ENCODE measurements around the gene UBR3.
"Not testable (repeated sequence)": the region's sequence is repeated elsewhere in the genome, so short reads cannot be mapped to it uniquely, and the experiment has no call there.

UBR3 gene

DNA sequence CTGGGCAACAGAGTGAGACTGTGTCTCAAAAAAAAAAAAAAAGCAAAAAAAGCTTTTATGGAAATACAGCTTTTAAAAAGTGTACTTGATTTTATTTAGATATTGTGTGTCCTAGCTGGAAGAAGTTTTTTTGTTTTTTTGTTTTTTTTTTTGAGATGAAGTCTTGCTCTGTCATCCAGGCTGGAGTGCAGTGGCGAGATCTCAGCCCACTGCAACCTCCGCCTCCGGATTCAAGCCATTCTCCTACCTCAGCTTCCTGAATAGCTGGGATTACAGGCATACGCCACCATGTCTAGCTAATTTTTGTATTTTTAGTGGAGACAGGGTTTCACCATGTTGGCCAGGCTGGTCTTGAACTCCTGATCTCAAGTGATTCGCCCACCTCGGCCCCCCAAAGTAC is 39.0 kb downstream of the UBR3 start:
- not testable (repeated sequence) for DNase-seq (ENCODE audit: low read depth in 2 of 2)

- DNase-seq (ENCODE audit: low read depth in 2 of 2), result no peak
These were observed 40.3 kb downstream of the UBR3 start for GRCh38 chr2:169867579-169867978.

GRCh38 chr2:169868951-169869350 is 41.7 kb downstream of the UBR3 start:
- no peak for DNase-seq (ENCODE audit: low read depth in 2 of 2)

GRCh38 chr2:169871369-169871768 is 44.1 kb downstream of the UBR3 start:
- DNase-seq (ENCODE audit: low read depth in 2 of 2), result not testable (repeated sequence)

GRCh38 chr2:169871994-169872393 is 44.7 kb downstream of the UBR3 start:
- DNase-seq (ENCODE audit: low read depth in 2 of 2), result no peak

GRCh38 chr2:169877398-169877797 is 50.1 kb downstream of the UBR3 start:
- DNase-seq (ENCODE audit: low read depth in 2 of 2), result no peak

GRCh38 chr2:169887120-169887519 is 59.9 kb downstream of the UBR3 start:
- DNase-seq (ENCODE audit: low read depth in 2 of 2), result no peak

GRCh38 chr2:169891593-169892298 is 64.5 kb downstream of the UBR3 start:
- no peak for DNase-seq (ENCODE audit: low read depth in 2 of 2)

DNA sequence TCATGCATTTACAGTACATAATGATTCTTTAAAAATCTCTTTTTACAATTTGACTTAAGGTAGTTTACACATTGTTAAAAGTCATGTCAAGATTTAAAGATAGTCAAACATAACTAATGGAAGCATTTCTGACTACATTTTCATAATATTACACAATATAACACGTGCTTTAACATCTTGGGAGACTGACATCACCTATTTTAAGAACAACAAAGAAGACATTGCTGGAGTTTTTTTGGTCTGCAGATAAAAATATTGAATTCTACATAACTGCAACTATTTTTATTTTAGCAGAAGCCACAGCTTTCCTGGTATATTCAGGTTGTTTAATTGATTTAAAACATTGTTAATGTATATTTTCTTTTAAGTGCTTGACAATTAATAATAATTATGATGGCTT is 65.7 kb downstream of the UBR3 start:
- DNase-seq (ENCODE audit: low read depth in 2 of 2), result no peak

DNA sequence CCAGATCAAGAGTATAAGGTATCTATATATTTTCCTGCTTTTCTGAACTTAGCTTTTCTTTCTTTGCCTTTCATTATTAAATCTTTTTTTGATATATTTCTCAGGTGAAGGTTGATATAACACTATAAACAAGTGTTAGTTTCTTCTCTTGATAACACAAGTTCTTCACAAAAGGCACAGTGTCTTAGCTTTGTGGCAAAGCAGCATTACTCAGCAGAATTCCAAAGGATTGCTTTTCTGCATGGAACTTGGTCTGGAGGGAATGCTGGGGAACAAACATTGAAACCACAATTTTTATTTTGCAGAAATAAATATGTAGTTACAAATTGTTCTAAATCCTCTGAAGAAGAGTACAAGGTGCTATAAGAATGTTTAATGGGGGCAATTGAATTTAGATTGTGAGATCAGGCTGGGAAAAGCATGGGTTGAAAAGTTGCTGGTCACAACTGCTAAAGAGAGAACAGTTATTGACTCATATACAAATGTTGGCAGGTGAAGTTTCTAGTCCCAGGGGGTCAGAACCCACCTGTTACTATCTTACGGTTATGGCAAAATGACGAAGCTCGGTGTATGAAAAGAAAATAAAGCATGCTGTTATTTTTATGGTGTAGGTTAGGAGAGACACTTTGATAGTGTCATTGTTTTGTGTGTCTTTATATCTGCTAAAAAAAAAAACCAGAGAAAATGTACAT is 68.2 kb downstream of the UBR3 start:
- no peak for DNase-seq (ENCODE audit: low read depth in 2 of 2)

GRCh38 chr2:169897834-169898233 is 70.6 kb downstream of the UBR3 start:
- no peak for DNase-seq (ENCODE audit: low read depth in 2 of 2)

DNA sequence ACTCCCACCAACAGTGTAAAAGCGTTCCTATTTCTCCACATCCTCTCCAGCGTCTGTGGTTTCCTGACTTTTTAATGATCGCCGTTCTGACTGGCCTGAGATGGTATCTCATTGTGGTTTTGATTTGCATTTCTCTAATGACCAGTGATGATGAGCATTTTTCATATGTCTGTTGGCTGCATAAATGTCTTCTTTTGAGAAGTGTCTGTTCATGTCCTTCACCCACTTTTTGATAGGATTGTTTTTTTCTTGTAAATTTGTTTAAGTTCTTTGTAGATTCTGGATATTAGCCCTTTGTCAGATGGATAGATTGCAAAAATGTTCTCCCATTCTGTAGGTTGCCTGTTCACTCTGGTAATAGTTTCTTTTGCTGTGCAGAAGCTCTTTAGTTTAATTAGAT is 72.8 kb downstream of the UBR3 start:
- DNase-seq (ENCODE audit: low read depth in 2 of 2), result not testable (repeated sequence)

GRCh38 chr2:169900686-169901085 is 73.4 kb downstream of the UBR3 start:
- DNase-seq (ENCODE audit: low read depth in 2 of 2), result no peak

- DNase-seq (ENCODE audit: low read depth in 2 of 2), result no peak
These were observed 79.5 kb downstream of the UBR3 start for GRCh38 chr2:169906731-169907130.

DNA sequence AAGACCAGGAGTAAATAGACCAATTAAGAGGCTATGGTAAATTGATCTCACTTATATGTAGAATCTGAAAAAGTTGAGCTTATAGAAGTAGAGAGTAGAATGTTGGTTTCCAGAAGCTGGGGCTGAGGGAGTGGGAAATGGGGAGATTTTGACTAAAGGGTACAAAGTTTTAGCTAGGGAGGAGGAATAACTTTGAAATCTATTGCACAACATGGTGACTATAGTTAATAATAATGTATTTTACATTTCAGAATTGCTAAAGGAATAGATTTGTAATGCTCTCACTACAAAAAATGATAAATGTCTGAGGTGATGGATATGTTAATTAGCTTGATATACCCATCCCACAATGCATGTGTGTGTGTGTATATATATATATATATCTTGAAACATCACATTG is 82.1 kb downstream of the UBR3 start:
- no peak for DNase-seq (ENCODE audit: low read depth in 2 of 2)

GRCh38 chr2:169910109-169910799 is 83.0 kb downstream of the UBR3 start:
- no peak for DNase-seq (ENCODE audit: low read depth in 2 of 2)

GRCh38 chr2:169911119-169911518 is 83.9 kb downstream of the UBR3 start:
- DNase-seq (ENCODE audit: low read depth in 2 of 2), result no peak

- no peak for DNase-seq (ENCODE audit: low read depth in 2 of 2)
These were observed 89.4 kb downstream of the UBR3 start for GRCh38 chr2:169916623-169917022.

DNA sequence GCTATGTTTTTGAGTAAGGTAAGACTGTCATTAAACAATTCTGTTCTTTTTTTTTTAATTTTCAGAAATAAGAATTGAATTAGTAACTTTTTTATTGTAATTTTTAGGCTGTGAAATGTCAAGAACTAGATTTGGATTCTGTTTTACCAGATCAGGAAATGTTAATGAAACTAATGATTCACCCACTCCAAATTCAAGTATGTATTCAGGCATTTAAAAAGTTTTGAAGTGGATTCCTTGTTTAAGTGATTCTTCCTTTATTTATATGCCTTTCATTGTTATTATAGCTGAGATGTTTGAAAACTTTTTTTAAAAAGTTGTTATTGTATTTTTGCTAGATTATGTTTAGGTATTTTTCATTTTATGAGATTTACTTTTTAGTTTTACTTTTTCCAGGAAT is 96.7 kb downstream of the UBR3 start:
- DNase-seq (ENCODE audit: low read depth in 2 of 2), result no peak

- no peak for DNase-seq (ENCODE audit: low read depth in 2 of 2)
These were observed 98.7 kb downstream of the UBR3 start for GRCh38 chr2:169925968-169926367.

DNA sequence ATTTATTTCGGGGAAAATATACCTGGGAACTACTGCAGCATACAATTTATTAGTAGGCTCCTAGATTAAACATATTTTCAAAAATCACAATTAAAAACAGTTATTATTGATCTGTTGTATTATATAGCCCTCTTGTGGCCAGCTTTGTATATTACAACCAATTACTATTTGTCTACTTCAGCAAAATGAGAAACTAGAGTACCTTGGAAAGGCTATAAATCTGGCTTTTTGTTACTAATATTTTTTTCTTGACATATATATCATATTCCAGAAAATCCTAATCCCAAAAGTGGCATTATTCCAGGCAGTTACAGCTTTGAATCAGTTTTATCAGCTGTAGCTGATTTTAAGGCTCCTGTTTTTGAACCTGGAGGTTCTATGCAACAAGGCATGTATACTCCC is 101.2 kb downstream of the UBR3 start:
- no peak for DNase-seq (ENCODE audit: low read depth in 2 of 2)

DNA sequence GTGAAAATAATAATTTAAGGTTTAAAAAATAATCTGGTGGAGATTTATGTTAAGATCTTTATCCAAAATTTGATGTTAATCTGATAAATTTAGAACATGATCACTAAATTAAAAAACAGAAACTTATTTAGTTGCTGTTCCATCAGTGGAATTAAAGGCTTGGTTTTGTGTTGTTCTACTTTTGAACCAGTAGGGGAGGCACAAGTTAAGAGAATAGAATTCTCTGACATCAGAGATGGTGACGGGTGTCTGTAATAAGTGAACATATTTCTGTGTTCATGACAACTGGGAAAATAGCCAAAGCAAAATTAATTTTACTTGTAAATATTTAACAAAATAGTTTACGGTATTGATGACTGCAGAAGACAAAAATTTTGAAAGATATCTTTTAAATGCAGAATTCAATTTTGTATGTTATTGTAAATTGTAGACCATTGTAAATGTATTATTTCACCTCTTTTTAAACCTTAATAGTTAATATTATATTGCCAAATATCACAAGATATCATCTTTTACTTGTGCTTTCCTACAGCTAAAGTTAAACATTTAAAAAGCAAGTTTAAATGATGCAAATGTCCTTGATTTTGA is 106.0 kb downstream of the UBR3 start:
- no peak for DNase-seq (ENCODE audit: low read depth in 2 of 2)

DNA sequence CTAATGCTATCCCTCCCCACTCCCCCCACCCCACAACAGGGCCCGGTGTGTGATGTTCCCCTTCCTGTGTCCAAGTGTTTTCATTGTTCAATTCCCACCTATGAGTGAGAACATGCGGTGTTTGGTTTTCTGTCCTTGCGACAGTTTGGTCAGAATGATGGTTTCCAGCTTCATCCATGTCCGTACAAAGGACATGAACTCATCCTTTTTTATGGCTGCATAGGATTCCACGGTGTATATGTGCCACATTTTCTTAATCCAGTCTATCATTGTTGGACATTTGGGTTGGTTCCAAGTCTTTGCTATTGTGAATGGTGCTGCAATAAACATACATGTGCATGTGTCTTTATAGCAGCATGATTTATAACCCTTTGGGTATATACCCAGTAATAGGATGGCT is 109.4 kb downstream of the UBR3 start:
- not testable (repeated sequence) for DNase-seq (ENCODE audit: low read depth in 2 of 2)

All from stimulated activated CD4-positive, alpha-beta T cell treated with anti-CD3 and anti-CD28 coated beads, Interleukin-15, amount 100 ng/mL, for 48 hours (primary cell).